ENCODE data around the gene KLHL10. TPM values are rescaled to one million over a fixed set of nuclear protein-coding genes. Genes with fewer than 3 reads are reported as not detected.
"Not testable (repeated sequence)": the region's sequence is repeated elsewhere in the genome, so short reads cannot be mapped to it uniquely, and the experiment has no call there.

KLHL10 gene
- total RNA-seq, 1 donor from 2014 or later, result not detected

DNA sequence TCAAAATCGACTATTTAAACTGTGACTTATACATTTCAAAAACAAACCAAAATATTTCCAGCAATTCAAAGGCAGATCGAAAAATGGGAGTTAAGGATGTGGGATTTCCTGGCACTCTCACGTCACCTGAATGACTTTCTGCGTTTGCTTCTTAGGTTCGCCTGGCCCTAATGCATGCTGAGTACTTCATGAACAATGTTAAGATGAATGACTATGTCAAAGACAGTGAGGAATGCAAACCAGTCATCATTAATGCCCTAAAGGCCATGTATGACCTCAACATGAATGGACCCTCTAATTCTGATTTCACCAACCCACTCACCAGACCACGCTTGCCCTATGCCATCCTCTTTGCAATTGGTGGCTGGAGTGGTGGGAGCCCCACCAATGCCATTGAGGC is 7.3 kb downstream of the KLHL10 start:
- peaks cover 17% of the 10 kb centered on the region for H3K4me1 Mint-ChIP-seq
- H3K27me3 Mint-ChIP-seq, result no peaks in the 10 kb centered on the region
- no peak for DNase-seq
- H3K36me3 Mint-ChIP-seq (ENCODE audit: low read depth), result peaks cover 2% of the 10 kb centered on the region
- CTCF ChIA-PET, result no interaction called here
- H3K27ac Mint-ChIP-seq, result no peak overlapping the region
- no peaks in the 10 kb centered on the region for H3K9me3 Mint-ChIP-seq
- intact Hi-C loops (cut with micrococcal nuclease), result no loop called here
- no peak for ATAC-seq (ENCODE audit: low read depth)
- no peak overlapping the region for H3K4me3 Mint-ChIP-seq
- TF ChIP-seq, protein P1, sequence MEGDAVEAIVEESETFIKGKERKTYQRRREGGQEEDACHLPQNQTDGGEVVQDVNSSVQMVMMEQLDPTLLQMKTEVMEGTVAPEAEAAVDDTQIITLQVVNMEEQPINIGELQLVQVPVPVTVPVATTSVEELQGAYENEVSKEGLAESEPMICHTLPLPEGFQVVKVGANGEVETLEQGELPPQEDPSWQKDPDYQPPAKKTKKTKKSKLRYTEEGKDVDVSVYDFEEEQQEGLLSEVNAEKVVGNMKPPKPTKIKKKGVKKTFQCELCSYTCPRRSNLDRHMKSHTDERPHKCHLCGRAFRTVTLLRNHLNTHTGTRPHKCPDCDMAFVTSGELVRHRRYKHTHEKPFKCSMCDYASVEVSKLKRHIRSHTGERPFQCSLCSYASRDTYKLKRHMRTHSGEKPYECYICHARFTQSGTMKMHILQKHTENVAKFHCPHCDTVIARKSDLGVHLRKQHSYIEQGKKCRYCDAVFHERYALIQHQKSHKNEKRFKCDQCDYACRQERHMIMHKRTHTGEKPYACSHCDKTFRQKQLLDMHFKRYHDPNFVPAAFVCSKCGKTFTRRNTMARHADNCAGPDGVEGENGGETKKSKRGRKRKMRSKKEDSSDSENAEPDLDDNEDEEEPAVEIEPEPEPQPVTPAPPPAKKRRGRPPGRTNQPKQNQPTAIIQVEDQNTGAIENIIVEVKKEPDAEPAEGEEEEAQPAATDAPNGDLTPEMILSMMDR (IDR thresholded peaks at IDR 0.05), result no peak
- POLR2A ChIA-PET, result no interaction called here

DNA sequence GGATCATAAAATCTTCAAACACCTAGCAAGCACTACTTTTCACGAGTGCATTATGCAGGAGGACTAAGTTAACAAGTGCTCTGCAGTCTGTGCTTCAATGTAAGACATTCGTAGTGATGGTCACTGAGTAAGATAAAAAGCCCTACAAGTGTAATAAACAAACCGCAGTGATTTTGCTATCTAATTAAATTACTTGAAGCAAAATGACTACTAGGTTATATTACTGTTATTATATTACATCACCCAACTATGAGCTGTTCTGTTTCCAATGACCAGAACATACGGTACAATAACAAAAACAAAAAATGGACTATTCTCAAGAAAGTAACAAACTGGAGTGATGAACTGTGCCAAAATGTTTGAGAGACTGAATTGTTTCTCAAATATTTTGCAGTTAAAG is 11.2 kb downstream of the KLHL10 start:
- CTCF ChIA-PET, result interaction anchor here (1.6 kb wide), 1 partner anchor 267 kb away, joined by 3 read pairs; no protein-coding TSS in a partner anchor
- Mint-ChIP-seq H3K4me1 (peaks cover 40% of the 10 kb centered on the region), H3K4me3 (no peak overlapping the region), H3K27me3 (no peaks in the 10 kb centered on the region), H3K36me3 (ENCODE audit: low read depth) (peaks cover 16% of the 10 kb centered on the region), H3K9me3 (no peaks in the 10 kb centered on the region), H3K27ac (peak overlapping the region; percentile 42)
- POLR2A ChIA-PET, result interaction anchor here (2.2 kb wide), 1 partner anchor 16 kb away, joined by 7 read pairs; the partner anchor contains the start of gene KLHL11
- ATAC-seq (ENCODE audit: low read depth) (no peak), DNase-seq (no peak)
- TF ChIP-seq, protein P1 (IDR thresholded peaks at IDR 0.05), result no peak
- intact Hi-C loops (cut with micrococcal nuclease), result no loop called here

DNA sequence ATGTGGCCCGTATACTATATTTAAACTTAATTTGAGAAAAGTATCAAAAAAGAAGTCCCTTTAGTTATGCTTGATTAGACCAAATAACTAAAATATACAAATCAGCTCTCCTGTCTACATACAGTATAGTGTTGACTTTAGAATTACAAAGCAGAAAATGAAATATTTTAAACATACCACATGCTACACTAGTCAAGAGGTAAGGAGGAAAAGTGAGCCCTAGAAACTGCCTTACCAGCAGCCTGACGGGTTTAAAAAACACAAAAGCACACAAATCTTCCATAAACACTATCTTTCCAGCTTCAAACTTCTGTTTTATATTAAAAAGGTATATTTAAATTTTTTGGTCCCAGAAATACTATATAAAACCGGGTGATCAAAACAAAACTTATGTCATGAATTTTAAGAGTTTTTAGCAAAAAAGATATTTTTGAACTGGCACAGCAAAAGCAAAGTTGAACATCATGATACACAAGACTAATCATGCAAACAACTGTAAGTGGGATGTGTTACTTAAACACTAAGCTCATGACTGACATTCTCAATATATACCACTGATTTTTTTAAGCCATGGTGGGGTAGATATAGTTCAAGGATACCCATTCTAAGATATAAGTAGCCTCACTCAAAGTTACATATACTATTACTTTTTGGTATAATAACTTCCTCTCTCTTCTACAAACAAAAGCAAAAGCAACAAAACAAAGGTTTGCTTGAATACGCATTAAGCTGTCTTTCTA is 11.8 kb downstream of the KLHL10 start:
- ChIA-PET CTCF (interaction anchor here (1.6 kb wide), 1 partner anchor 266 kb away, joined by 3 read pairs; no protein-coding TSS in a partner anchor), POLR2A (interaction anchor here (0.5 to 2.2 kb wide), 5 partner anchors 15 to 114 kb away, joined by 3 to 7 read pairs (median 3); partner anchors contain the start of gene KLHL11)
- Mint-ChIP-seq H3K4me1 (peaks cover 40% of the 10 kb centered on the region), H3K9me3 (no peaks in the 10 kb centered on the region), H3K36me3 (ENCODE audit: low read depth) (peaks cover 22% of the 10 kb centered on the region), H3K27me3 (no peaks in the 10 kb centered on the region), H3K27ac (peak overlapping the region; percentile 42), H3K4me3 (no peak overlapping the region)
- DNase-seq (no peak), ATAC-seq (ENCODE audit: low read depth) (no peak)
- TF ChIP-seq, protein P1 (IDR thresholded peaks at IDR 0.05), result no peak
- intact Hi-C loops (cut with micrococcal nuclease), result no loop called here

DNA sequence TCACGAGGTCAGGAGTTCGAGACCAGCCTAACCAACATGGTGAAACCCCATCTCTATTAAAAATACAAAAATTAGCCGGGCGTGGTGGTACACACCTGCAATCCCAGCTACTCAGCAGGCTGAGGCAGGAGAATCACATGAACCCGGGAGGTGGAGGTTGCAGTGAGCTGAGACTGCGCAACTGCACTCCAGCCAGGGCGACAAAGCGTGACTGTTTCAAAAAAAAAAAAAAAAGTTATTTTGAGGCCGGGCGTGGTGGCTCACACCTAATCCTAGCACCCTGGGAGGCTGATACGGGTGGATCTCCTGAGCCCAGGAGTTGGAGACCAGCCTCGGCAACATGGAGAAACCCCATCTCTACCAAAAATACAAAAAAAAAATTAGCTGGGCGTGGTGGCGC is 13.8 kb downstream of the KLHL10 start:
- peaks cover 31% of the 10 kb centered on the region for H3K36me3 Mint-ChIP-seq (ENCODE audit: low read depth)
- H3K27ac Mint-ChIP-seq; H3K4me3 Mint-ChIP-seq; CTCF ChIA-PET; DNase-seq; H3K9me3 Mint-ChIP-seq; intact Hi-C loops (cut with micrococcal nuclease); H3K27me3 Mint-ChIP-seq: not testable (repeated sequence)
- POLR2A ChIA-PET, result interaction anchor here (0.6 to 0.7 kb wide), 3 partner anchors 39 to 1755 kb away, joined by 3 read pairs; no protein-coding TSS in a partner anchor
- ATAC-seq (ENCODE audit: low read depth), result peak; percentile 37
- H3K4me1 Mint-ChIP-seq, result peaks cover 40% of the 10 kb centered on the region

DNA sequence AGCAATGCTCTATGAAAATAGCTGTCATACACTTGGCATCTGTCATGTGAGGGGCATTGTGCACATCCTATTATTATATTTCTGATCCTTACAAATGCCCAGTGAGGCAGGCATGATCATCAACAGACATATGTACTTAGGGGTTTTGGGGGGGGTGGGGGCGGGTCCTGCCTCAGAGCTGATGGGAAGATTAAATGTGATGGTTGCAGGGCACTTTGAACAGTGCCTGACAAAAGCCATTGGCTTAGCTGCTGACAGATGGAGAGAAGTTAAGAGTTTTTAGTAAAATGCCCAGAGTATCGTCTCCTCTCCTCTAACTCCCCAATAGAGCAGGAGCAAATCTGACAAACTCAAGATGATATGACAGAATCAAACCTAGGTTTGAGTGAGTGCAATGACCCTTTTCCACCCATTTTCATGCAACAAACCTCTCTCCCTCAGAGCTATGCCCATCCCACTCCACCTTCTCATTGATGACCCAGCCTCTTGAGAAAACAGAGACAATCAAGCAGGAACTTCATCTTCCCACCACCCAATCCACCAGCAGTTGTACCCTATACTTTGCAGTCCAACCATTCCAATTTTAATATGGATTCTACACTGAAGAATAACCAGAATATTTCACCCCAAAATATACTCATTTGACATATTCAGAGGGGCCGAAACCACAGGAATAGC is 22.8 kb downstream of the KLHL10 start:
- Mint-ChIP-seq H3K4me3 (no peak overlapping the region), H3K4me1 (peaks cover 21% of the 10 kb centered on the region), H3K27ac (no peak overlapping the region), H3K9me3 (no peaks in the 10 kb centered on the region), H3K27me3 (no peaks in the 10 kb centered on the region), H3K36me3 (ENCODE audit: low read depth) (peaks cover 2% of the 10 kb centered on the region)
- DNase-seq (no peak), ATAC-seq (ENCODE audit: low read depth) (no peak)
- intact Hi-C loops (cut with micrococcal nuclease), result loop anchor here (10.0 kb wide), 2 partner anchors 126 to 1534 kb away; partner anchors contain the start of genes ARL4D and HAP1
- CTCF ChIA-PET, result no interaction called here
- TF ChIP-seq, protein P1 (IDR thresholded peaks at IDR 0.05), result no peak
- POLR2A ChIA-PET, result no interaction called here
